Muscle of leg (tissue), 11 donors: ENCODE data around the gene GNG4. TPM values are rescaled to one million over a fixed set of nuclear protein-coding genes. Genes with fewer than 3 reads are reported as not detected.

Experiments
- DNase-seq: peaks from one replicate; pipeline ENCODE4 v3.0.0; 2013
- H3K27ac ChIP-seq: one replicate; pipeline ENCODE4 v1.5.1; 2013; ENCODE audit warnings: mild to moderate bottlenecking, low read length, control low read depth
- H3K27me3 ChIP-seq: one replicate; pipeline ENCODE4 v1.6.1; 2013; ENCODE audit warnings: low read length; ENCODE audit not compliant: control insufficient read depth, insufficient read depth
- H3K36me3 ChIP-seq: one replicate; pipeline ENCODE4 v1.6.1; 2013; ENCODE audit warnings: low read length; ENCODE audit not compliant: control insufficient read depth, insufficient read depth
- H3K4me1 ChIP-seq: one replicate; pipeline ENCODE4 v1.6.1; 2013; ENCODE audit warnings: low read length; ENCODE audit not compliant: control insufficient read depth, insufficient read depth
- H3K4me3 ChIP-seq: one replicate; pipeline ENCODE4 v1.5.1; 2013; ENCODE audit warnings: low read length, control low read depth
- H3K9me3 ChIP-seq: replicated peaks from 2 replicates; pipeline ENCODE4 v1.6.1; 2013; ENCODE audit warnings: low read depth, low read length; ENCODE audit not compliant: control insufficient read depth
- WGBS: methylation state at CpG from one replicate; pipeline ENCODE4 v1.1.5; 2013; ENCODE audit warnings: missing lambda C conversion rate; ENCODE audit not compliant: insufficient coverage; 5-methylcytosine and 5-hydroxymethylcytosine counted together
- polyA plus RNA-seq, 8 donors: library from polyadenylated mRNA; unstranded; fragments of 120-200 nt; gene quantifications; one replicate each; pipeline versions ENCODE4 v1.2.1 to v1.2.3, GENCODE V29; 2013; ENCODE audit warnings: inconsistent platforms in 1 of 8, low replicate concordance in 1 of 8; ENCODE audit not compliant: insufficient read length in 8 of 8, insufficient read depth in 1 of 8
- total RNA-seq: library from RNA; stranded (reverse); fragments of 120-200 nt; gene quantifications from one replicate; pipeline ENCODE4 v1.2.4, GENCODE V29; 2013

GNG4 gene
- total and polyA plus RNA-seq, 9 donors, result 0.27 to 4.0 (median 0.60) TPM

- no peaks in the 10 kb centered on the region for H3K36me3 ChIP-seq
- no peaks in the 10 kb centered on the region for H3K4me1 ChIP-seq
- DNase-seq, result peak; percentile 3
- no peaks in the 10 kb centered on the region for H3K9me3 ChIP-seq
- 62% methylated on average over 4 of the region's 7 CpGs for WGBS
- H3K27me3 ChIP-seq, result no peaks in the 10 kb centered on the region
- no peak overlapping the region for H3K27ac ChIP-seq
- no peak overlapping the region for H3K4me3 ChIP-seq
Observed at GRCh38 chr1:235567812-235568503, 81.6 kb downstream of the GNG4 start.

GRCh38 chr1:235566084-235566483, 83.5 kb downstream of the GNG4 start:
- DNase-seq, result no peak
- Histone ChIP-seq H3K4me1 (no peaks in the 10 kb centered on the region), H3K36me3 (no peaks in the 10 kb centered on the region), H3K9me3 (no peaks in the 10 kb centered on the region), H3K27me3 (no peaks in the 10 kb centered on the region), H3K27ac (no peak overlapping the region), H3K4me3 (no peak overlapping the region)
- 75% methylated on average over 8 of the region's 8 CpGs for WGBS

GRCh38 chr1:235563513-235564061, 86.0 kb downstream of the GNG4 start:
- no peak for DNase-seq
- Histone ChIP-seq H3K4me1 (no peaks in the 10 kb centered on the region), H3K27me3 (no peaks in the 10 kb centered on the region), H3K36me3 (no peaks in the 10 kb centered on the region), H3K27ac (no peak overlapping the region), H3K4me3 (no peak overlapping the region), H3K9me3 (no peaks in the 10 kb centered on the region)
- no CpG with 5 or more reads among the region's 1 CpG for WGBS

- no peaks in the 10 kb centered on the region for H3K27me3 ChIP-seq
- no peaks in the 10 kb centered on the region for H3K36me3 ChIP-seq
- no peak overlapping the region for H3K4me3 ChIP-seq
- H3K4me1 ChIP-seq, result no peaks in the 10 kb centered on the region
- H3K9me3 ChIP-seq, result no peaks in the 10 kb centered on the region
- no peak overlapping the region for H3K27ac ChIP-seq
- DNase-seq, result no peak
Observed at GRCh38 chr1:235562589-235562988, 87.0 kb downstream of the GNG4 start.

- no peaks in the 10 kb centered on the region for H3K36me3 ChIP-seq
- WGBS, result no CpG with 5 or more reads among the region's 6 CpGs
- no peak overlapping the region for H3K27ac ChIP-seq
- H3K4me3 ChIP-seq, result no peak overlapping the region
- no peaks in the 10 kb centered on the region for H3K4me1 ChIP-seq
- no peak for DNase-seq
- H3K9me3 ChIP-seq, result no peaks in the 10 kb centered on the region
- no peaks in the 10 kb centered on the region for H3K27me3 ChIP-seq
Observed at GRCh38 chr1:235558621-235559169, 90.9 kb downstream of the GNG4 start.

GRCh38 chr1:235557495-235557894, 92.1 kb downstream of the GNG4 start:
- Histone ChIP-seq H3K36me3 (no peaks in the 10 kb centered on the region), H3K27me3 (no peaks in the 10 kb centered on the region), H3K9me3 (no peaks in the 10 kb centered on the region), H3K4me3 (no peak overlapping the region), H3K27ac (no peak overlapping the region), H3K4me1 (no peaks in the 10 kb centered on the region)
- no peak for DNase-seq
- 88% methylated on average over 7 of the region's 8 CpGs for whole genome bisulfite sequencing

- H3K4me3 ChIP-seq, result no peak overlapping the region
- H3K4me1 ChIP-seq, result no peaks in the 10 kb centered on the region
- no peak for DNase-seq
- 90% methylated on average over 10 of the region's 11 CpGs for WGBS
- H3K36me3 ChIP-seq, result no peaks in the 10 kb centered on the region
- no peak overlapping the region for H3K27ac ChIP-seq
- no peaks in the 10 kb centered on the region for H3K9me3 ChIP-seq
- no peaks in the 10 kb centered on the region for H3K27me3 ChIP-seq
Observed at GRCh38 chr1:235556807-235557206, 92.8 kb downstream of the GNG4 start.

- peak; percentile 29 for DNase-seq
Observed at GRCh38 chr1:235553112-235553551, 96.5 kb downstream of the GNG4 start.

GRCh38 chr1:235552146-235552716, 97.4 kb downstream of the GNG4 start:
- Histone ChIP-seq H3K4me1 (no peaks in the 10 kb centered on the region), H3K27ac (no peak overlapping the region), H3K4me3 (no peak overlapping the region), H3K27me3 (no peaks in the 10 kb centered on the region), H3K9me3 (no peaks in the 10 kb centered on the region), H3K36me3 (no peaks in the 10 kb centered on the region)
- 87% methylated on average over 8 of the region's 10 CpGs for WGBS
- DNase-seq, result no peak

More at GRCh38 chr1:235553112-235553551, 96.5 kb downstream of the GNG4 start:
- no peaks in the 10 kb centered on the region for H3K27me3 ChIP-seq
- no peaks in the 10 kb centered on the region for H3K36me3 ChIP-seq
- no peaks in the 10 kb centered on the region for H3K4me1 ChIP-seq
- WGBS, result no CpG with 5 or more reads among the region's 5 CpGs
- no peak overlapping the region for H3K27ac ChIP-seq
- H3K4me3 ChIP-seq, result no peak overlapping the region
- H3K9me3 ChIP-seq, result no peaks in the 10 kb centered on the region

- no peak for DNase-seq
- Histone ChIP-seq H3K9me3 (no peaks in the 10 kb centered on the region), H3K27me3 (no peaks in the 10 kb centered on the region), H3K4me1 (no peaks in the 10 kb centered on the region), H3K4me3 (no peak overlapping the region), H3K27ac (no peak overlapping the region), H3K36me3 (no peaks in the 10 kb centered on the region)
- WGBS, result 47% methylated on average over 2 of the region's 13 CpGs
Observed at GRCh38 chr1:235549351-235550139, 100.0 kb downstream of the GNG4 start.
